ENCODE measurements around the gene FRMD3.

FRMD3 gene

GRCh38 chr9:83431101-83432060 is 106.8 kb downstream of the FRMD3 start:
- DNase-seq, result no peak

- DNase-seq, result no peak
These were observed 107.5 kb downstream of the FRMD3 start for GRCh38 chr9:83430681-83431080.

GRCh38 chr9:83429229-83429628 is 109.0 kb downstream of the FRMD3 start:
- no peak for DNase-seq

- no peak for DNase-seq
These were observed 113.0 kb downstream of the FRMD3 start for GRCh38 chr9:83425240-83425639.

GRCh38 chr9:83424831-83425230 is 113.4 kb downstream of the FRMD3 start:
- DNase-seq, result no peak

- no peak for DNase-seq
These were observed 114.1 kb downstream of the FRMD3 start for GRCh38 chr9:83423815-83424707.

GRCh38 chr9:83422527-83422926 is 115.7 kb downstream of the FRMD3 start:
- DNase-seq, result no peak

GRCh38 chr9:83420486-83420885 is 117.7 kb downstream of the FRMD3 start:
- DNase-seq, result no peak

GRCh38 chr9:83419961-83420360 is 118.2 kb downstream of the FRMD3 start:
- DNase-seq, result no peak

GRCh38 chr9:83418283-83418682 is 119.9 kb downstream of the FRMD3 start:
- no peak for DNase-seq

GRCh38 chr9:83413367-83413766 is 124.8 kb downstream of the FRMD3 start:
- no peak for DNase-seq

- DNase-seq, result no peak
These were observed 127.5 kb downstream of the FRMD3 start for GRCh38 chr9:83410701-83411100.

- DNase-seq, result no peak
These were observed 131.3 kb downstream of the FRMD3 start for GRCh38 chr9:83406921-83407320.

GRCh38 chr9:83405759-83406158 is 132.4 kb downstream of the FRMD3 start:
- DNase-seq, result no peak

GRCh38 chr9:83403527-83404238 is 134.5 kb downstream of the FRMD3 start:
- DNase-seq, result no peak

- DNase-seq, result no peak
These were observed 136.8 kb downstream of the FRMD3 start for GRCh38 chr9:83401328-83401900.

- DNase-seq, result no peak
These were observed 141.4 kb downstream of the FRMD3 start for GRCh38 chr9:83396813-83397212.

GRCh38 chr9:83396342-83396741 is 141.9 kb downstream of the FRMD3 start:
- no peak for DNase-seq

- DNase-seq, result no peak
These were observed 146.0 kb downstream of the FRMD3 start for GRCh38 chr9:83392228-83392627.

GRCh38 chr9:83388346-83388745 is 149.9 kb downstream of the FRMD3 start:
- DNase-seq, result no peak

GRCh38 chr9:83387401-83388185 is 150.6 kb downstream of the FRMD3 start:
- DNase-seq, result no peak

- DNase-seq, result no peak
These were observed 152.9 kb downstream of the FRMD3 start for GRCh38 chr9:83385317-83385716.

All from activated CD8-positive, alpha-beta memory T cell treated with anti-CD3 and anti-CD28 coated beads, Interleukin-2, amount 50 U/mL, for 48 hours (primary cell).